ENCODE data around the gene SLC13A1.

DNA sequence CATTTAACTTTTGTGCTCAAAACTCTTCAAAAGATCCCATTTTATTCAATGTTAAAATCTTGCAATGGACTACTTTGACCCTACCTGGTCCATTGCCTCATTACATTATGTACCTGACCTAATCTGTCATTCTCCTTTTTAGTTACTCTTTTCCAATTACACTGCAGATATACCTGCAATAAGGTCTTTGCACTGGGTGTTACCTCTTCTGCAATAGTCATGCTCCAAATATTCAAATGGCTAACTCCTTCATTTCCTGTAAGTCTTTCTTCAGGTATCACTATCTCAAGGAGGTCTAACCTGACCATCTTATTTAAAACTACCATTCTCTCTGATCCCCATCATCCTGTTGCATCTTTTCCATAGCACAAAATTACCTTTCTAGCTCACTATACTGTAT, 22.3 kb downstream of the SLC13A1 start:
- TF ChIP-seq POLR2AphosphoS5 (IDR thresholded peaks at IDR 0.05), result no peak
- TF ChIP-seq, protein P1, sequence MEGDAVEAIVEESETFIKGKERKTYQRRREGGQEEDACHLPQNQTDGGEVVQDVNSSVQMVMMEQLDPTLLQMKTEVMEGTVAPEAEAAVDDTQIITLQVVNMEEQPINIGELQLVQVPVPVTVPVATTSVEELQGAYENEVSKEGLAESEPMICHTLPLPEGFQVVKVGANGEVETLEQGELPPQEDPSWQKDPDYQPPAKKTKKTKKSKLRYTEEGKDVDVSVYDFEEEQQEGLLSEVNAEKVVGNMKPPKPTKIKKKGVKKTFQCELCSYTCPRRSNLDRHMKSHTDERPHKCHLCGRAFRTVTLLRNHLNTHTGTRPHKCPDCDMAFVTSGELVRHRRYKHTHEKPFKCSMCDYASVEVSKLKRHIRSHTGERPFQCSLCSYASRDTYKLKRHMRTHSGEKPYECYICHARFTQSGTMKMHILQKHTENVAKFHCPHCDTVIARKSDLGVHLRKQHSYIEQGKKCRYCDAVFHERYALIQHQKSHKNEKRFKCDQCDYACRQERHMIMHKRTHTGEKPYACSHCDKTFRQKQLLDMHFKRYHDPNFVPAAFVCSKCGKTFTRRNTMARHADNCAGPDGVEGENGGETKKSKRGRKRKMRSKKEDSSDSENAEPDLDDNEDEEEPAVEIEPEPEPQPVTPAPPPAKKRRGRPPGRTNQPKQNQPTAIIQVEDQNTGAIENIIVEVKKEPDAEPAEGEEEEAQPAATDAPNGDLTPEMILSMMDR (IDR thresholded peaks at IDR 0.05), result no peak

Measured in prostate gland (tissue), 2 donors.